NCI-H1105 treated with DMSO at 0.1 percent for 48 hours (cell line): Measurements from ENCODE around the gene STT3A.

Source experiments
- DNase-seq: peaks from one replicate; lab custom pipeline; 2025; lab: John Stamatoyannopoulos, UW

Gene STT3A

DNA sequence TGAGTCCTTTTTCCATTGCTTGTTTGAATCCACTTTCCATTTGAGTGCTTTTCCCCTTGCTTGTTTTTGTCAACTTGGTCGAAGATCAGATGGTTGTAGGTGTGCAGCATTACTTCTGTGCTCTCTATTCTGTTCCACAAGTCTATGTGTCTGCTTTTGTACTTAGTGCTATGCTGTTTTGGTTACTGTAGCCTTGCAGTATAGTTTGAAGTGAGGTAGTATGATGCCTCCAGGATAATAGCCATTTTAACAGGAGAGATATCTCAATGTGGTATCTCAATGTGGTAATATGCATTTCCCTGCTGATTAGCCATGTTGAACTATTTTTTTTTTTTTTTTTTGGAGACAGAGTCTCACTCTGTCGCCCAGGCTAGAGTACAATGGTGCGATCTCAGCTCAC is 71.3 kb downstream of the STT3A start:
- no peak for DNase-seq

DNA sequence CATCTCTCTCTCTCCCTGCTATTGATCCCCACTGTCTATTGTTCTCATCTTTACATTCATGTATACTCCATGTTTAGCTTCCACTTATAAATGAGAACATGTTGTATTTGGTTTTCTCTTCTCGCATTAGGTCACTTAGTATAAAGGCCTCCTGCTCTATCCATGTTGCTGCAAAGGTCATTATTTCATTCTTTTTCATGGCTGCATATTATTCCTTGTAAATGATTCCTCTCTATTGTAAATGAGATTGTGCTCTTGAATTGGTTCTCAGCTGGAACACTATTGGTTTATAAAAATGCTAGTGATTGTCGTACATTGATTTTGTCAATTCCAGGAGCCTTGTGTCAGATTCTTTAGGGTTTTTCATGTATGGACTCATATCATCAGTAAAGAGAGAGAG is 74.5 kb downstream of the STT3A start:
- DNase-seq, result no peak

DNA sequence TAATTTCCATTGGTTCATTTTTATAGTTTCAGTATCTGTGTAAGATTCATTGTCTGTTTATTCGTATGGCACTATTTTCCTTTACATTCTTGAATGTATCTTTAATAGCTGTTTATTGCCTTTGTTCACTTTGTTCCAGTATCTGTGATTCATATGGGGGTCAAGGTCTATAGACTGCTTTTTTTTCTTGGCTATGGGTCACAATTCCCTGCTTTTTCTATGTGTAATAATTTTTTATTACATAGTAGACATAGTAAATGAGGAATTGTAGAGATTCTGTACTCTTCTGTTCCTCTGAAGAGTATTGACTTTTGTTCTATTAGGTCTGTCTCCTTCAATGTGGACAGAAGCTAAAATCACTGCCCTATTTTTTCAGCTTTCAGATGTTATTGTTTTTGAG is 77.5 kb downstream of the STT3A start:
- no peak for DNase-seq

DNA sequence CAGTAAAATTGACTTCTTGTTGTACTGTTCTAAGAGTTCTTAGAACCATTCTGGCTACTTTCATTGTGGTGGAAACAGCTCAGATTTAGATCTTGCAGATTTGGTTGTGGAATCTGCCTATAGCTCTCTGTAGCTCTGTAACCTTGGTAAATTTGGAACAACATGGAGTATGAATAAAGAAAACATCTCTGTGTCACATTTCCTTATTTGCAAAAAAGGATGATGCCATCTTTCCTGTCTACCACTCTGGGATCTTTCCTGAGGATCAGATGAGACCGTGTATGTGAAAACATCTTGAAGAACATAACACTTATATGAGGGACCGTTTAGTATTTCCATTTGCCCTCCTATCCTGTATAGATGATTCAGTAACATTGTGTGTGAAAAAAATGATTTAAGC is 78.9 kb downstream of the STT3A start:
- DNase-seq, result no peak
